ENCODE measurements around the gene TMEM100. TPM values are rescaled to one million over a fixed set of nuclear protein-coding genes. Genes with fewer than 3 reads are reported as not detected.

The TMEM100 gene
- 10 to 100 TPM in 2 of 10 donors, 1 to 10 TPM in 8; 5.6 to 11.3 (median 8.6) TPM for polyA plus RNA-seq (ENCODE audit: insufficient read length in 10 of 10)
- long read RNA-seq, donor 1, partial matches to known transcripts = 0 of 2 reads
- long read RNA-seq, donor 1, other reads (novel, unspliced or antisense) = 0 of 2 reads
- long read RNA-seq, donor 2 = 0 reads
- long read RNA-seq, donor 3 = 0 reads
- long read RNA-seq, donor 4 = 0 reads
- long read RNA-seq, donor 5, partial matches to known transcripts = 0 of 4 reads
- long read RNA-seq, donor 5, other reads (novel, unspliced or antisense) = 0 of 4 reads
- long read RNA-seq, donor 6, partial matches to known transcripts = 0 of 2 reads
- long read RNA-seq, donor 6, other reads (novel, unspliced or antisense) = 0 of 2 reads
- long read RNA-seq, donor 7, partial matches to known transcripts = 0 of 3 reads
- long read RNA-seq, donor 7, other reads (novel, unspliced or antisense) = 0 of 3 reads
- long read RNA-seq, donor 8 = 0 reads
- long read RNA-seq, donor 9 = 0 reads

- DNase-seq = peak; percentile 81 to 90 (median 90)
These were observed at the start of gene TMEM100 for GRCh38 chr17:55722742-55723487. Gene TMEM100 (minus strand): TSS chr17:55722864. CDS start chr17:55721070, 1,794 bp downstream.

- DNase-seq = no peak
These were observed 49.4 kb upstream of the TMEM100 start for GRCh38 chr17:55772086-55772485.

DNA sequence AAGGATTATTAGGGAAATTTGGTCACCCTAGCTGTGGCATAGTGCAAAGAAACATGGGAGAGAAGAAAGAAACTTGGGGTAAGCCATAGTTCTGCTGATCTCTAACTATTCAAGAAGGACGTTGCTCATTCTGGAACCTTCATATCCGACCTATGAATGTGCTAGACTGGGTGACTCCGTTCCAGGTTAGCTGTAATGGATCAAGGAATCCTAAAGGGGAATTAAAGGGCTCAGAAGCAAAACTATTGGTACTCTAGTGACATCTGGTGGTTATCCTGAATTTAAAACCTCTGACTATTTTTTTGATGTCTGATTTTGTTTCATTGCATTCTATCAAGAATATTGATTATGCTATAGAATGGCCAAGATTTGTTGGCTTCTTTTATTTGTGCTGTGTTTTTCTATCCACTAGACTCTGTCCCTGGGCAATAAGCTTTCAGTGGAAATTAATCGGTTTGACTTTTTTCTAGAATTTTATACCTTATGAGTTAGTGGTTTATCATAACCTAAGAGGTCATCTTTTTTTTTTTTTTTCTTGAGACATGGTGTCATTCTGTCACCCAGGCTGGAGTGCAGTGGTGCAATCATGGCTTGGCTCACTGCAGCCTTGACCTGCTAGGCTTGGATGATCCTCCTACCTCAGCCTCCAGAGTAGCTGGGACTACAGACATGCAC is 47.7 kb upstream of the TMEM100 start:
- DNase-seq = peak; percentile 48 to 67 (median 52)

GRCh38 chr17:55769625-55770000 is 46.9 kb upstream of the TMEM100 start:
- peak; percentile 16 to 48 (median 42) for DNase-seq

- DNase-seq = peak in 2 of 3 donors; percentile 26 to 59
These were observed 46.4 kb upstream of the TMEM100 start for GRCh38 chr17:55768936-55769624.

- no peak for DNase-seq
These were observed 42.8 kb upstream of the TMEM100 start for GRCh38 chr17:55765472-55765871.

DNA sequence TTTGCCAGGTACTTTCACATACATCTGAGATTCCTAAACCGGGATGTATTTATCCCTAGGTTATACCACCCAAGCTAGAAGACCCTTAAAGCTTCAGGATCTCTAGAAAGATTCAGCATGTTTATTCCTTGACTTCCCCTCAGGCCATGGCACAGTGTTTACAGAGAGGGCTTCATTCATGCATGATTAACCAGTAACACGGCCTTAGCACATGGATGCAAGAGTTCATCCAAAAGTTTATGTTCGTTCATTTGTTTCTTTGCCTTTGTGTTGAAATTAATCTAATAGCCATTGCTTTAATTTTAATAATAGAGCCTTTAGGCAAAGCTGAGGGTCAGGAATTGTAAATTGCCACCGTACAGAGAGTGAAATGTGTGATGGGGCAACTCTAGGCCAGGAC is 41.9 kb upstream of the TMEM100 start:
- DNase-seq = no peak

GRCh38 chr17:55763856-55764255 is 41.2 kb upstream of the TMEM100 start:
- no peak for DNase-seq

DNA sequence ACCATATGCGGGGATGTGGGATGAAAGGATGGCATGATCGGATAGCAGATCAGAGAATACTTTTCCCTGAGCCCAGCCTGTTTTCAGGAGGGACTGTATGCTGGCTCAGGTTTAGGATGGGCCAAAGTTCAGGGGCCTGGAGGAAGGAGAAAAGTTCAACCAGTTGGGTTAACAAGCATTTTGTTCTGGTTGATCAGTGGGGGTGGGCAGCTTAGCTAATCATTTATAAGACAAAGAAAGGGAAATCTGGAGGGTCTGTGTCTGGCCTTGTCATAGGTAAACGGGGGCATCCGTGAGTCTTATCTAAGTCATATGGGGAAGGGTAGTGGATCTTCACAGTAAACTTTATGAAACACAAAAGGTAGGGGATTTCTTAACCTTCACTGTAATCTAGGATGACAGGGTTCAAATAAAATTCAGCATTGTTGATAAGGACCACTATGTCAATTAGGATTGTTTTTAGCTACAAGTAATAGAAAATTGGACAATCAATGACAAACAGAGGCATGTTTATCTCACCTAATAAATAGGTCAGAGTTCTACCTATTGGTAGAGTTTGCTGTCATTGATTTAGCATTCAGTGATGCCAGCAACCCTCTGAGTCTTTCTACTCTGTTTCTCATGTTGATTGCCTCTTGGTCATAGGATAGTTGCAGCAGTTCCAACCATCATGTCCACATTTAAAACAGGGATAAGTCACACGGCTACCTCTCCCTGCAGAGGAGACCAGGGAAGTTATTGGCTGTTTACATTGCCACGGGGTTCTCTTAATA is 39.6 kb upstream of the TMEM100 start:
- no peak for DNase-seq

DNA sequence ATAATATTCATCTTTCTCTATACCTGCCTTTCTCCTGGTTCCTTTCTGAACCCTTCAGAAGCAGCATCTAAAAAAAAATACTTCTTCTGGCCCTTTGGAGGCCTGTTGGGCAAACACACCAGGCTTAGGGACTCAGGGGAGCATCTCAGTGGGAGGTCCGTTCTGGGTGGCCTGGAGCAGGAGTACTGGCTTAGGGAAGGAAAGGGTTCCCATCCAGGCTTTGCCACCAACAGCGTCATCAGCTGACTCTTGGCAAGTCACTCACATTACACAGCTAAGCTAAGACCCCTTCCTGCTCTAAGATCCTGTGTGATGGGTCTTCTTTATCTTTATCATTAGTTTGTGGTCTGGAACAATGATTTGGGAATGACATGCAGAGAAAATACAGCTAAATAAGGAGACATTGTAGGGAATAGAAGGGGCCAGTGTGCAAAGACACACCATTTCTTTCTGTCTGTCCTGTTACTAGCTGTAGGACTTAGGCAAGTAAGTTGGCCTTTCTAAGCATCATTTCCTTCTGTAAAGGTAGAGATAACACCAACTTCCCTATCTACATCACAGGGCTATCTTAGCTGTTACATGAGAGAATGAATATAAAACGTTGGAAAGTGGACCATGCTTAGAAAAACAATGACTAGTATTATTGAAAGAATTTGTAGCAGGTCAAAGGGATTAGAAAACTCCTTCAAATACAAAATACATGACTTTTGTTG is 38.1 kb upstream of the TMEM100 start:
- no peak for DNase-seq

GRCh38 chr17:55758171-55758570 is 35.5 kb upstream of the TMEM100 start:
- no peak for DNase-seq

GRCh38 chr17:55757659-55758058 is 35.0 kb upstream of the TMEM100 start:
- DNase-seq = no peak

DNA sequence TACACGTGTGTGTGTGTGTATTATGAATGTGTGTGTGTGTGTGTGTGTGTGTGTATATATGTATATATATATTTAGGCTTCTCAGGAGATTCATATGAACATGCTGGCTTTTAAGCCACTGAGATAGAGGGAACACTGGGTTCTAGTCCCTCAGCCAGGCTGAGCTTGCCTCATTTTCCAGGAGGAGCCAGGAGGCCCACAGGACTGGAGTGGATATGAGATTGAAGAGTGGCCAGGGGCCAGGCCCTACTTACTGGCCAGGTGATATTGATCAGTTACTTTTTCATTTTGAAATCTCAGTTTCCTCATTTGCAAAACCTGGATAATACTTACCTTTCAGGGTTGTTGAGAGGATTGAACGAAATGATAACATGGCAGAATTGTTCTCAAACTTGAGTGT is 34.0 kb upstream of the TMEM100 start:
- no peak for DNase-seq

GRCh38 chr17:55751720-55752250 is 29.1 kb upstream of the TMEM100 start:
- no peak for DNase-seq

- peak; percentile 88 to 96 (median 89) for DNase-seq
These were observed 28.3 kb upstream of the TMEM100 start, which contains the start of gene PCTP for GRCh38 chr17:55750750-55751657. Gene PCTP (plus strand): TSS chr17:55751051. CDS start chr17:55751104, 53 bp downstream.

- no peak for DNase-seq
These were observed 27.3 kb upstream of the TMEM100 start for GRCh38 chr17:55749985-55750384.

DNA sequence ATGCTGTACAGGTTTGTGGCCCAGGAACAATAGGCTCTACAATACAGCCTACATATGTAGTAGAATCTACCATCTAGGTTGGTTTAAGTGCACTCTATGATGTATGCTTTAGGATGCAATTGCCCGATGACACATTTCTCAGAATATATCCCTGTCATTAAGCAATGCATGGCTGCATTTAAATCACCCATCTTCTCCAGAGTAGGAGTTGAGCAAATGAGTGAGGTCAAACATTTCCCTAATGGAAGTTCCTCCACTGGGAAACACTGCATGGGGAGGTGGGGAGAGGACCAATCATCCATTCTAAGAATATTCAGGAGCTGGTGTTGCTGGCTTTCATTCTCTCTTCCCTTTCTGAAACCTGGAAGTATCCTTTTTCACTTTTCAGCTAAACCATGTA is 26.2 kb upstream of the TMEM100 start:
- DNase-seq = no peak

- no peak for DNase-seq
These were observed 24.5 kb upstream of the TMEM100 start for GRCh38 chr17:55747209-55747608.

GRCh38 chr17:55746466-55746865 is 23.8 kb upstream of the TMEM100 start:
- DNase-seq = no peak
